Midbrain (tissue), 1 donor: ENCODE results near the gene KIF3B.
"Not testable (repeated sequence)": the region's sequence is repeated elsewhere in the genome, so short reads cannot be mapped to it uniquely, and the experiment has no call there.

ENCODE experiments used
- DNase-seq: peaks from one replicate; lab custom pipeline; 2025; lab: John Stamatoyannopoulos, UW

KIF3B gene

GRCh38 chr20:32330555-32330897, 53.1 kb downstream of the KIF3B start:
- DNase-seq: no peak

- no peak for DNase-seq
These were observed 55.2 kb downstream of the KIF3B start for GRCh38 chr20:32332614-32333013.

DNA sequence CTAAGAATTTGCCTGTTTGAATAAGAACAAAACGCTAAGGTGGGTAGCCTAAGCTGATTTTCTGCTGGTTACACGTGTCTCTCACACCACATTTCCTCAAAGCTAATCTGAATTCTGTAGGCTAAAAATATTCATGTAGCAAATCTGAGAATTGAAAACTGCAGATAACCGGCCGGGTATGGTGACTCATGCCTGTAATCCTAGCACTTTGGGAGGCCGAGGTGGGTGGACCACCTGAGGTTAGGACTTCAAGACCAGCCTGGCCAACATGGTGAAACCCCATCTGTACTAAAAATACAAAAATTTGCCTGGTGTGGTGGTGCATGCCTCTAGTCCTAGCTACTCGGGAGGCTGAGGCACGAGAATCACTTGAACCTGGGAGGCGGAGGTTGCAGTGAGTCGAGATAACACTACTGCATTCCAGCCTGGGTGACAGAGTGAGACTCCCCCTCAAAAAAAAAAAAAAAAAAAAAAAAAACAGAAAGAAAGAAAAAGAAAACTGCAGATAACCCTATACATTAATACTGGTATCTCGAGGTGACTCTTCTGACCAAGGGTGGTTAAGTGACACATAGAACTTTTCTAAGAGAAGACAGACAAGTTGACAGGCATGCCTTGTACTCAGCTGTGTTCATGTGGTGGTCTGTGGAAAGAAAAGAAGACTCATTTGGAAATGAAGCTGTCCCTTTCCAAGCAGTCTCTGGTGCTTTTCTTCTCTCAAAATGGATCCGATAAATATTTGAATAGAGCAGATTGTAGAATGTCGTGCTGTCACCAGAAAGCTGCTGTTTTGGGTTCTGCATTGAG, 55.9 kb downstream of the KIF3B start:
- DNase-seq: no peak

GRCh38 chr20:32333988-32334885, 56.8 kb downstream of the KIF3B start:
- no peak for DNase-seq

- no peak for DNase-seq
These were observed 59.5 kb downstream of the KIF3B start for GRCh38 chr20:32336918-32337347.

DNA sequence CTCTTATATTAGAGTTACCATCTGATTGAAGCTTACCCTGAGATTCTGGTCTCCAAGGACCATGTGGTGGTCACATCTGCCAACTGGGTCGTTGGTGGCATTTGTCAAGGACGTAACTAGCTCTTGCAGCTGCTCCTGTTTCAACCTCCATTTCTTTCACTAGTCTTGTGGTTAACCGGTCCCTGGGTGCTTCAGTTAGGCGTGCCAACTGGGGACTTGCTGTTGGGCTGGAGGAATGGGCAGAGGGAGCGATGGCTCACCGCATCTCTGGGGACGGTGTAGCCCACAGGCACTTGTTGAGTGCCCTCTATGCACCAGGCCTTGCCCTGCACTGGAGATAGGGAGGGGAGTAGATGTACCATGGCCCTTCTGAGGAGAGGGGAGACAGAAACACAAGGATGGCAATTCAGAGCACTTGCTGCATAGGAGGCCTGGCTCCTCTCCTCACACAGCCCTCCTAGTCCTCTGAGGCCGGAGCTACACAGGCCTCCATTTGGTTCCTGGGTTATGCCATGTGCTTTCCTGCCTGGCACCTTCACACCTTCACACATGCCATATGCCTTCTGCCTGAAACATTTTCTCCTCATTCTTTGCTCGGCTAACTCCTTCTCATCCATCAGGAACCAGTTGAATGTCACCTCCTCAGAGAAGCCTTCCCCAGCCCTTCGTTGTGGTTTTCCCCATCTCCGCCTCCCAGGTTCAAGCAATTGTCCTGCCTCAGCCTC, 60.6 kb downstream of the KIF3B start:
- no peak for DNase-seq

- DNase-seq: no peak
These were observed 61.2 kb downstream of the KIF3B start for GRCh38 chr20:32338665-32339064.

GRCh38 chr20:32339116-32339515, 61.7 kb downstream of the KIF3B start:
- peak; percentile 11 for DNase-seq

GRCh38 chr20:32341053-32341452, 63.6 kb downstream of the KIF3B start:
- not testable (repeated sequence) for DNase-seq

DNA sequence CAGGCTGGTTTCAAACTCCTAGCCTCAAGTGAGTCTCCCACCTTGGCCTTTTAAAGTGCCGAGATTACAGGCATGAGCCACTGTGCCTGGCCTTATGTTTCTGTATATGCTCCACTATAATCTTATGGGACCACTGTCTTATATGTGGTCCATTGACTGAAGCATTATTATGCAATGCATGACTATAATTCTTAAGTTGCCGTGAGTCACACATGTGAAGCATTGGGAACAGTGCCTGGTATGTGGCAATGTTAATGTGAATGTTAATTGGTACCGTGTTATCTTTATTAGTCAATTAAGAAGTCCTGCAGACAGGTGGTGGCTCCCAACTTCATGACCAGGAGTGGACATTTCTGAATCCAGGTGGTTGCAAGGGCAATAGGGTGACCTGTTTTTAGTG, 66.0 kb downstream of the KIF3B start:
- DNase-seq: no peak

- peak; percentile 17 for DNase-seq
These were observed 67.5 kb downstream of the KIF3B start for GRCh38 chr20:32344835-32345506.

DNA sequence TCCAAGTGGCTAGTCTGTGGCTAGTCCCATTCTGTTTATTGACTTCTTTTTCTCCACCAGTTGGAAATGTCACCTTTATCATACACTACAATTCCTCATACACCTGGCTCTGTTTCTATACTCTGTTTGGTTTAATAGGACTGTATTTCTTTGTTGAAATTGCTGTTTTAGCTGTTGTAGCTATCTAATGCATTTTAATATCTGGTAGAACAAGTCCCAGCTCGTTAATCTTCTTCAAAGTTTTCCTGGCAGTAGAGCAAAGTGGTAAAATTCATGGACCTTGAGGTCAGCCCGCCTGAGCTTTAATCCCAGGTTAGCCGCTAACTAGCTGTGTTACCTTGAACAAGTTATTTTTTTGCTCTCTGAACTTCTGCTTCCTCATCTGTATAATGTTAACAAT, 70.8 kb downstream of the KIF3B start:
- no peak for DNase-seq

DNA sequence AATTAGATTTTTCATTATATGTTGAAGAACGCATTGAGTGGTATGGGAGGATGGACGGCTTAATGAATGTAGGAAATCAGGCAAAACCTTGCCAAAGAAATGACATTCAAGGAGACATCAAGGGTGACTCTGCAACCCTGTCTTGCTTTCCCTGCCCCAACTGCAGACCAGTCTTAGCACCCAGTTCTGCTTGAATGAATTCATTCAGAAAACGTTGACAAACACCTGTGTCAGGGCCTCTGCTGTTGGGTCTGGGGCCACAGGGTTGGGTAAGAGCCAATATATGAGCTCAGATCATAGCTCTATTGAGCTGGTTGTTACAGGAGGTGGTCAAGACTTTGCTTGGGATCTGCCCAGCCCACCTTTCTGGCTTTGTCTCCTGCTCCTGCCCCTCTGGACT, 73.0 kb downstream of the KIF3B start:
- no peak for DNase-seq

DNA sequence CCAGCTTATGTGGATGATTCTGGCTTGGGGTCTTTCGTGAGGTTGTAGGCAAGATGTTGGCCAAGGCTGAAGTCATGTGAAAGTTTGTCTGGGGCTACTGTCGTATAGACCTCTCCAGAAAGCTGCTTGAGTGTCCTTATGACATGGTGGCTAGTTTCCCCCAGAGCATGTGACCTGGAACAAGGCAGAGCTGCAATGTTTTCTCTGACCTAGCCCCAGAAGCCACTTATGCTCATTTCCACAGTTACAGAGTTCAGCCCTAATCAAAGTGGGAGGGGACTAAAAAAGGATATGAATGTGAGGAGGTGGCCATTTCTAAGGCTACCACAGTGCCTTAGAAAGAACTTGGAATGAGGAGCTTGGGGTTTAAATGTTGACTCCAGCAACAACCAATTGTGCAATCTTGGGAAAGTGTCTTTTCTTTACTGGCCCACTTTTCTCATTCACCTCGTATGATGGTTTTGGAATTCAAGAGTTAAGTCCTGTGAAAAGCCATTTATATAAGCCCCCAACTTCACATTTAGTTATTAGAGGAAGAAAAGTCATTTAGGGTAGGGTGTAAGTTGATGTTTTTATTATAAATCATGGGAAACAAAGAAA, 74.8 kb downstream of the KIF3B start:
- no peak for DNase-seq

DNA sequence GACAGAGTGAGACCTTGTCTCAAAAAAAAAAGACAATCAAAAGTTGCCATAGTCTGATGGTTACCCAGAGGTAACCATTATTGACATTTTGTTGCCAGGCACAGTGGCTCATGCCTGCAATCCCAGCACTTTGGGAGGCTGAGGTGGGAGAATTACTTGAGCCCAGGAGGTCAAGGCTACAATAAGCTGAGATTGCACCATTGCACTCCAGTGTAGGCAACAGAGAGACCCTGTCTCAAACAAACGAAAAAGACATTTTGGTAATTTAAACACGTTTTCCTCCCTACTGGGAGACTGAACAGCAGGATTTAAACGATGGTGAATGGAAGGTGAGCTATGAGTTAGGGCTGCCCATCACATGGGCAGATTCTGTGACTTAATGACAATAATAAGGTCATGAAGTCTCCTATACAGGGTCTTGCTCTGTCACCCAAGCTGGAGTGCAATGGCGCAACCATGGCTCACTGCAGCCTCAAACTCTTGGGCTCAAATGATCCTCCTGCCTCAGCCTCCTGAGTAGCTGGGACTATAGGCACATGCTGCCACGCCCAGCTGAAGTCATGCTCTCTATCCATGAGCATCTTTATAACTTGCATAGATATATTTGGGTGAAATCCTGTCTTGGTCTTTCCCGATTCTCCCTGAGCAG, 76.5 kb downstream of the KIF3B start:
- no peak for DNase-seq

GRCh38 chr20:32354592-32355416, 77.4 kb downstream of the KIF3B start:
- DNase-seq: no peak

GRCh38 chr20:32355417-32355841, 78.0 kb downstream of the KIF3B start:
- no peak for DNase-seq

DNA sequence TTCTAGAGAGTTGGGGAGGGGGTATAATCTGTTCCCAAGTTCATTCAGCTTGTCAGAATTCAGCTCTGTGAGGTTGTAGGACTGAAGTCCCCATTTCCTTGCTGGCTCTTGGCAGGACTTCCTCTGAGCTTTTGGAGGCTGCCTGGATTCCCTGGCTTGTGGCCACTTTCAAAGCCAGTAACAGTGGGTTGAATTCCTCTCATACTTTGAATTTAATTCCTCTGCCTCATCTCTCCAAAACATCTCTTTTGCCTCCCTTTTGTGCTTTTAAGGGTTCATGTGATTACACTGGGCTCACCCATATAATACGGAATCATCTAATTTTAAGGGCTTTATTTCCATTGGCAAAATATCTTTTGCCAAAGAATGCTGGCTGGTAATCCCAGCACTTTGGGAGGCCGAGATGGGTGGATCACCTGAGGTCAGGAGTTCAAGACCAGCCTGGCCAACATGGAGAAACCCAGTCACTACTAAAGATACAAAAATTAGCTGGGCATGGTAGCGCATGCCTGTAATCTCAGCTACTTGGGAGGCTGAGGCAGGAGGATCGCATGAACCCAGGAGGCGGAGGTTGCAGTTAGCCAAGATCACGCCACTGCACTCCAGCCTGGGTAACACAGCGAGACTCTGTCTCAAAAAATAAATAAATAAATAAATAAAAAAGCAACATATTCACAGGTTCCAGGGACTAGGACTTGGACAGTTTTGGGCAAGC, 78.6 kb downstream of the KIF3B start:
- not testable (repeated sequence) for DNase-seq

DNA sequence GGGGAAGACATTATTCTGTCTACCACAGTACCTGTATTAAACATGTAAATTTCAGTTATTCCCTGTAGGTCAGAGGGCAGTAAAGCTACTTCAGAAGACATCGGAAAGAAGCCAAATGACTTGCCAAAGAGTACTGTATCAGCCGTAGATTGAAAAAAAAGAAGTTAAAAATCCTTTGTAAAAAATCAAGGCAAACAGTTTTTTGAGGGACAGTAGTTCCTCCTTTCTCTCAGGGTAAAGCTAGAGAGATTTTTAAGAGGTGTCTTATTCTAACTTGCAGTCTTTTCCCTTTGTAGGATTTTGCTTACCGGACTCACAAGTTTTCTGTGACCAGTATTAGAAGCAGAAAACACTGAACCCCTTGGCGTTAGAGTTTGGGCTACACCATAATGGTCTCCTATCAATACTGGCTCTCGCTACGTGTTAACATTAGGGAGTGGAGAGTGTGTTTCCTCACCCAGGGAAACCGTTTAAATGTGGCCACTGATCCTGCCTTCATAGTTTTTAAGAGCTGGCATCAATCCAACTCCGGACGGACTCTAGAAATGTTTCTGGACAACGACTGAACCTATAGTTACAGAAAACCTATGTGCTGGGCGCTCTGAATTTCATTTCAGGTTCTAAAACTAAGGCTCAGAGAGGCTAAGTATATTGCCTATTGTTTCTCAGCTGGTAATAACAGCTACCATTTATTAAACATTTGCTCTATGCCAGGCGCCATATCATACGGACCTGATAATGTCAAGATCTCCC, 79.3 kb downstream of the KIF3B start:
- DNase-seq: peak; percentile 15
